ENCODE measurements around the gene MTREX.

GRCh38 chr5:55407984-55408383, 100.2 kb downstream of the MTREX start:
- no peak for TF ChIP-seq MAFK (IDR thresholded peaks at IDR 0.05; ENCODE audit: partially characterized antibody)
- TF ChIP-seq MAX (IDR thresholded peaks at IDR 0.05) = no peak
- TF ChIP-seq, protein P1, sequence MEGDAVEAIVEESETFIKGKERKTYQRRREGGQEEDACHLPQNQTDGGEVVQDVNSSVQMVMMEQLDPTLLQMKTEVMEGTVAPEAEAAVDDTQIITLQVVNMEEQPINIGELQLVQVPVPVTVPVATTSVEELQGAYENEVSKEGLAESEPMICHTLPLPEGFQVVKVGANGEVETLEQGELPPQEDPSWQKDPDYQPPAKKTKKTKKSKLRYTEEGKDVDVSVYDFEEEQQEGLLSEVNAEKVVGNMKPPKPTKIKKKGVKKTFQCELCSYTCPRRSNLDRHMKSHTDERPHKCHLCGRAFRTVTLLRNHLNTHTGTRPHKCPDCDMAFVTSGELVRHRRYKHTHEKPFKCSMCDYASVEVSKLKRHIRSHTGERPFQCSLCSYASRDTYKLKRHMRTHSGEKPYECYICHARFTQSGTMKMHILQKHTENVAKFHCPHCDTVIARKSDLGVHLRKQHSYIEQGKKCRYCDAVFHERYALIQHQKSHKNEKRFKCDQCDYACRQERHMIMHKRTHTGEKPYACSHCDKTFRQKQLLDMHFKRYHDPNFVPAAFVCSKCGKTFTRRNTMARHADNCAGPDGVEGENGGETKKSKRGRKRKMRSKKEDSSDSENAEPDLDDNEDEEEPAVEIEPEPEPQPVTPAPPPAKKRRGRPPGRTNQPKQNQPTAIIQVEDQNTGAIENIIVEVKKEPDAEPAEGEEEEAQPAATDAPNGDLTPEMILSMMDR (IDR thresholded peaks at IDR 0.05) = no peak
- TF ChIP-seq POLR2A (IDR thresholded peaks at IDR 0.05; ENCODE audit: low read length) = no peak
- no peak for TF ChIP-seq RAD21 (conservative IDR thresholded peaks at IDR 0.05 in 1 of 2, IDR thresholded peaks at IDR 0.05 in 1 of 2)
- TF ChIP-seq CEBPB (IDR thresholded peaks at IDR 0.05) = no peak
- TF ChIP-seq BHLHE40 (IDR thresholded peaks at IDR 0.05; ENCODE audit: low read depth, low read length) = no peak
- no peak for TF ChIP-seq JUNB (IDR thresholded peaks at IDR 0.05)
- TF ChIP-seq KDM1A (IDR thresholded peaks at IDR 0.05; ENCODE audit: low read depth) = no peak
- TF ChIP-seq REST (IDR thresholded peaks at IDR 0.05) = no peak
- TF ChIP-seq NR3C1 (IDR thresholded peaks at IDR 0.05) = no peak
- no peak for TF ChIP-seq E2F6 (IDR thresholded peaks at IDR 0.05; ENCODE audit: borderline replicate concordance, low read depth)
- no peak for TF ChIP-seq SREBF2 (IDR thresholded peaks at IDR 0.05)
- no peak for TF ChIP-seq CHD2 (IDR thresholded peaks at IDR 0.05; ENCODE audit: low read length, partially characterized antibody)
